GM23338 (cell line): ENCODE data around the gene MDGA2. TPM values are rescaled to one million over a fixed set of nuclear protein-coding genes. Genes with fewer than 3 reads are reported as not detected.
A peak's percentile ranks its signal among the peaks of the same experiment; 100 is the strongest.

Source experiments
- ATAC-seq: fragments of 200-7000 bp; cut with Tn5 transposase; 3 replicates; pipeline ENCODE4 v1.9.1; 2020
- DNase-seq: peaks from one replicate; pipeline ENCODE4 v3.0.0-alpha.2; 2015; ENCODE audit warnings: low spot score
- H2AFZ ChIP-seq: fragments of 200-600 bp; sonication (generic); 2 replicates; pipeline ENCODE4 v1.8.0; 2016; ENCODE audit warnings: antibody characterized with exemption, mild to moderate bottlenecking, moderate library complexity
- H3F3A ChIP-seq: fragments of 200-600 bp; sonication (generic); replicated peaks from 2 replicates; pipeline ENCODE4 v1.8.0; 2017; ENCODE audit warnings: antibody characterized with exemption, mixed run types, low read depth
- H3K27ac ChIP-seq: fragments of 200-600 bp; sonication (generic); 2 replicates; pipeline ENCODE4 v1.6.1; 2016; ENCODE audit warnings: low read depth
- H3K27me3 ChIP-seq: fragments of 200-600 bp; sonication (generic); 2 replicates; pipeline ENCODE4 v1.8.0; 2016; ENCODE audit warnings: mild to moderate bottlenecking, mixed run types, moderate library complexity; ENCODE audit not compliant: insufficient read depth
- H3K36me3 ChIP-seq: fragments of 200-600 bp; sonication (generic); 2 replicates; pipeline ENCODE4 v1.8.0; 2016; ENCODE audit warnings: mild to moderate bottlenecking; ENCODE audit not compliant: insufficient read depth
- H3K4me1 ChIP-seq: fragments of 200-600 bp; sonication (generic); 2 replicates; pipeline ENCODE4 v1.8.0; 2016; ENCODE audit warnings: mild to moderate bottlenecking, moderate library complexity; ENCODE audit not compliant: insufficient read depth
- H3K4me2 ChIP-seq: fragments of 200-600 bp; sonication (generic); 2 replicates; pipeline ENCODE4 v1.7.1; 2017; ENCODE audit warnings: mixed run types
- H3K4me3 ChIP-seq: fragments of 200-600 bp; sonication (generic); 2 replicates; pipeline ENCODE4 v1.6.1; 2016; ENCODE audit warnings: mixed run types
- H3K79me2 ChIP-seq: fragments of 200-600 bp; sonication (generic); replicated peaks from 2 replicates; pipeline ENCODE4 v1.8.0; 2017; ENCODE audit warnings: mild to moderate bottlenecking; ENCODE audit not compliant: insufficient read depth
- H3K9me2 ChIP-seq: fragments of 200-600 bp; sonication (generic); 2 replicates; pipeline ENCODE4 v1.8.0; 2017; ENCODE audit not compliant: insufficient read depth
- H4K20me1 ChIP-seq: fragments of 200-600 bp; sonication (generic); replicated peaks from 2 replicates; pipeline ENCODE4 v1.8.0; 2017; ENCODE audit warnings: mild to moderate bottlenecking; ENCODE audit not compliant: insufficient read depth
- H3K27ac Mint-ChIP-seq: 2 replicates; pipeline ENCODE4 v1.8.0; 2020; ENCODE audit warnings: inconsistent platforms, mild to moderate bottlenecking, moderate library complexity, mixed read lengths
- H3K27me3 Mint-ChIP-seq: 3 replicates; pipeline ENCODE4 v1.8.0; 2022; ENCODE audit warnings: low read depth, mild to moderate bottlenecking, moderate library complexity, mixed read lengths, inconsistent platforms; ENCODE audit not compliant: insufficient read depth, poor library complexity
- H3K36me3 Mint-ChIP-seq: 3 replicates; pipeline ENCODE4 v1.8.0; 2021; ENCODE audit warnings: low read depth, mild to moderate bottlenecking, inconsistent platforms, moderate library complexity, mixed read lengths
- H3K4me1 Mint-ChIP-seq: 3 replicates; pipeline ENCODE4 v1.8.0; 2020; ENCODE audit warnings: mild to moderate bottlenecking, inconsistent platforms, mixed read lengths
- H3K4me3 Mint-ChIP-seq: 3 replicates; pipeline ENCODE4 v1.8.0; 2021; ENCODE audit warnings: moderate library complexity, mild to moderate bottlenecking, inconsistent platforms, mixed read lengths
- H3K9me3 Mint-ChIP-seq: 3 replicates; pipeline ENCODE4 v1.8.0; 2020; ENCODE audit warnings: moderate library complexity, mild to moderate bottlenecking, inconsistent platforms, mixed read lengths
- EZH2 ChIP-seq: fragments of 200-600 bp; sonication (generic); IDR thresholded peaks from one replicate; pipeline ENCODE4 v1.8.0; 2017; ENCODE audit warnings: antibody characterized with exemption, mild to moderate bottlenecking, low read depth; ENCODE audit not compliant: unreplicated experiment
- POLR2AphosphoS5 ChIP-seq: IDR thresholded peaks from 2 replicates; pipeline ENCODE4 v1.6.1; 2016; ENCODE audit warnings: antibody characterized with exemption, low read depth
- ZNF114 ChIP-seq: fragments of 250-450 bp; sonication (Bioruptor Pico); IDR thresholded peaks from 2 replicates; pipeline ENCODE4 v1.5.0; 2020; ENCODE audit warnings: mild to moderate bottlenecking, moderate library complexity
- ZNF331 ChIP-seq: fragments of 250-450 bp; sonication (Bioruptor Pico); IDR thresholded peaks from 2 replicates; pipeline ENCODE4 v1.5.0; 2020; ENCODE audit warnings: low read depth, mild to moderate bottlenecking, moderate library complexity
- ZNF462 ChIP-seq: fragments of 250-450 bp; sonication (Bioruptor Pico); IDR thresholded peaks from 2 replicates; pipeline ENCODE4 v1.5.0; 2020; ENCODE audit warnings: mild to moderate bottlenecking, moderate library complexity
- polyA plus RNA-seq: library from polyadenylated mRNA; unstranded; fragments of >200 nt; fragmentation: Nextera tagmentation; extraction: Ambion mirVana; gene quantifications from 2 replicates; pipeline ENCODE4 v1.2.1, GENCODE V29; 2016
- total RNA-seq: library from RNA; depleted of rRNA; stranded (reverse); fragments of >200 nt; shearing (Covaris generic); gene quantifications from 2 replicates; pipeline ENCODE4 v1.2.3, GENCODE V29; 2014

MDGA2 gene
- total and polyA plus RNA-seq, 2 experiments from 2014 or later, result 0.68 to 1.7 TPM

GRCh38 chr14:47390831-47391504 lies 284.4 kb downstream of the MDGA2 start:
- no peak overlapping the region for H3K4me3 Mint-ChIP-seq
- Histone ChIP-seq H3K79me2 (no peaks in the 10 kb centered on the region), H3K4me2 (no peak overlapping the region), H3K27me3 (no peaks in the 10 kb centered on the region), H3K4me1 (peaks cover 8% of the 10 kb centered on the region), H3K27ac (no peak overlapping the region), H2AFZ (no peak overlapping the region), H3K9me2 (no peaks in the 10 kb centered on the region), H3K4me3 (no peak overlapping the region), H4K20me1 (no peaks in the 10 kb centered on the region), H3F3A (no peaks in the 10 kb centered on the region), H3K36me3 (no peaks in the 10 kb centered on the region)
- no peaks in the 10 kb centered on the region for H3K36me3 Mint-ChIP-seq
- ATAC-seq, result no peak
- H3K9me3 Mint-ChIP-seq, result no peaks in the 10 kb centered on the region
- TF ChIP-seq EZH2 (no peak), ZNF462 (CRISPR knock-in tag) (no peak), POLR2AphosphoS5 (no peak), ZNF114 (CRISPR knock-in tag) (no peak)
- DNase-seq, result no peak
- H3K27me3 Mint-ChIP-seq, result no peaks in the 10 kb centered on the region
- peaks cover 22% of the 10 kb centered on the region for H3K4me1 Mint-ChIP-seq
- H3K27ac Mint-ChIP-seq, result no peak overlapping the region; the same call in 1 of the 2 replicates

GRCh38 chr14:47389535-47389934 lies 285.9 kb downstream of the MDGA2 start:
- Histone ChIP-seq H4K20me1 (no peaks in the 10 kb centered on the region), H3K36me3 (no peaks in the 10 kb centered on the region), H3K4me2 (peak overlapping the region; percentile 3; the same call in 1 of the 2 replicates), H2AFZ (no peak overlapping the region), H3K27me3 (no peaks in the 10 kb centered on the region), H3F3A (no peaks in the 10 kb centered on the region), H3K4me1 (peaks cover 8% of the 10 kb centered on the region), H3K9me2 (no peaks in the 10 kb centered on the region; the same call in 1 of the 2 replicates), H3K79me2 (no peaks in the 10 kb centered on the region), H3K27ac (no peak overlapping the region), H3K4me3 (no peak overlapping the region)
- DNase-seq (peak; percentile 60), ATAC-seq (peak; percentile 90)
- Mint-ChIP-seq H3K4me3 (no peak overlapping the region), H3K27ac (peak overlapping the region; percentile 17; the same call in 1 of the 2 replicates), H3K4me1 (peaks cover 22% of the 10 kb centered on the region), H3K36me3 (no peaks in the 10 kb centered on the region), H3K9me3 (no peaks in the 10 kb centered on the region), H3K27me3 (no peaks in the 10 kb centered on the region)
- TF ChIP-seq ZNF462 (CRISPR knock-in tag) (no peak), ZNF331 (no peak)
